K562 (cell line): ENCODE measurements around the gene NAP1L1.

Source experiments
- ELF2 ChIP-seq: fragments of 250-450 bp; sonication (Bioruptor Pico); IDR thresholded peaks from 2 replicates; pipeline ENCODE4 v1.5.0; 2021; ENCODE audit warnings: mild to moderate bottlenecking
- NFYB ChIP-seq: IDR thresholded peaks from 2 replicates; pipeline ENCODE4 v1.6.1; 2011; ENCODE audit warnings: mild to moderate bottlenecking, moderate library complexity; ENCODE audit not compliant: insufficient read length; ENCODE audit errors: extremely low read depth
- TBP ChIP-seq: optimal IDR thresholded peaks from 2 replicates; pipeline ENCODE3; 2011; ENCODE audit warnings: low read depth, low read length, improper control_type of control experiment
- TGIF2 ChIP-seq: sonication (generic); formaldehyde crosslinking; IDR thresholded peaks from 2 replicates; pipeline ENCODE4 v1.8.1; 2022; ENCODE audit warnings: mild to moderate bottlenecking, missing genetic modification reagents, moderate library complexity
- ZNF707 ChIP-seq: fragments of 250-450 bp; sonication (Bioruptor Pico); conservative IDR thresholded peaks from 2 replicates; pipeline ENCODE4 v1.8.0; 2022; ENCODE audit warnings: inconsistent platforms, mild to moderate bottlenecking, moderate library complexity
- ZNF778 ChIP-seq: fragments of 450-650 bp; formaldehyde crosslinking; IDR thresholded peaks from 2 replicates; pipeline ENCODE4 v1.4.0; 2020; ENCODE audit warnings: mild to moderate bottlenecking, moderate library complexity
- TF ChIP-seq, protein P1 (sequence below), 2 experiments: fragments of 200-800 bp in 1 of 2; sonication (Bioruptor generic) in 1 of 2; sonication (generic) in 1 of 2; formaldehyde crosslinking in 1 of 2; IDR thresholded peaks in 1 of 2; conservative IDR thresholded peaks in 1 of 2; 2 replicates each; pipeline versions ENCODE4 v1.5.0 to v1.6.1; 2016 to 2020; ENCODE audit warnings: missing compliant biosample characterization in 1 of 2, missing genetic modification characterization in 1 of 2, missing genetic modification reagents in 1 of 2

DNA sequence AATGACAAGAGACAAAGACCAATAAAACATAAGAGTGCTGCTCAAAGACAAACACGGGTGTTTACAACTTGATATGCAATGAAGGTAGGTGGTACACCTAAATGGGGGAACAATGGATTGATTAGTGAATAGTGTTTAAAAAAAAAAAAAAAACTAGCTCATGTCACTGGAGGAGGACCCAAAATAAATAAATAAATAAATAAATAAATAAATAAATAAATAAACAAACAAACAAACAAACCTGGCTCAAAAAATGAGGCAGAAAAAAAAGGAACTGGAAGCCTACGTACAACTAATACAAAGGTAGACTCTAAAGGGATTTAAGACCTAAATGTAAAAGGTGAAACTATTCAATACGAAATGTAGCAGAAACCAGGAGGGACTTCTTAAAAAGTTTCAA, 18.6 kb downstream of the NAP1L1 start:
- TF ChIP-seq TBP (no peak), ZNF778 (no peak), TGIF2 (CRISPR knock-in tag) (no peak), ELF2 (CRISPR knock-in tag) (no peak), ZNF707 (CRISPR knock-in tag) (no peak), NFYB (no peak)
- TF ChIP-seq, protein P1, sequence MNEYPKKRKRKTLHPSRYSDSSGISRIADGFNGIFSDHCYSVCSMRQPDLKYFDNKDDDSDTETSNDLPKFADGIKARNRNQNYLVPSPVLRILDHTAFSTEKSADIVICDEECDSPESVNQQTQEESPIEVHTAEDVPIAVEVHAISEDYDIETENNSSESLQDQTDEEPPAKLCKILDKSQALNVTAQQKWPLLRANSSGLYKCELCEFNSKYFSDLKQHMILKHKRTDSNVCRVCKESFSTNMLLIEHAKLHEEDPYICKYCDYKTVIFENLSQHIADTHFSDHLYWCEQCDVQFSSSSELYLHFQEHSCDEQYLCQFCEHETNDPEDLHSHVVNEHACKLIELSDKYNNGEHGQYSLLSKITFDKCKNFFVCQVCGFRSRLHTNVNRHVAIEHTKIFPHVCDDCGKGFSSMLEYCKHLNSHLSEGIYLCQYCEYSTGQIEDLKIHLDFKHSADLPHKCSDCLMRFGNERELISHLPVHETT (CRISPR knock-in tag; conservative IDR thresholded peaks at IDR 0.05 in 1 of 2, IDR thresholded peaks at IDR 0.05 in 1 of 2), result no peak
